Measurements from ENCODE around the gene MMP25.

The MMP25 gene

GRCh38 chr16:3095869-3096268 is 49.5 kb downstream of the MMP25 start:
- DNase-seq (ENCODE audit: low read depth), result no peak

DNA sequence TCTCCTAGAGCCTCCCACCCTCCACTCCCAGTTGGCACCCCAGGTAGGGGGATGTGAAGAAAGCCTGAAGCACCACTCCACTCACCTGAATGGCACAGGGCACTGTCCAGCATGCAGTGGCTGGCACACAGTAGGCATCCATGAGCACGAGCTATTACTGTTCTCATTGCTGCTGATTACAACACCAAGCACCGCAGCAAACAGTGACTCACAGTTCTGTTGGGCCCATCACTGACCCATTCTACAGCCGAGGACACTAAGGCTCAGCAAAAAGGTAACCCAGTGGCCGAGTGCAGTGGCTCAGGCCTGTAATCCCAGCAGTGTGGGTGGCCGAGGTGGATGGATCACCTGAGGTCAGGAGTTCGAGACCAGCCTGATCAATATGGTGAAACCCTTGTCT is 50.0 kb downstream of the MMP25 start:
- no peak for DNase-seq (ENCODE audit: low read depth)

- DNase-seq (ENCODE audit: low read depth), result no peak
These were observed 50.9 kb downstream of the MMP25 start for GRCh38 chr16:3097266-3097665.

DNA sequence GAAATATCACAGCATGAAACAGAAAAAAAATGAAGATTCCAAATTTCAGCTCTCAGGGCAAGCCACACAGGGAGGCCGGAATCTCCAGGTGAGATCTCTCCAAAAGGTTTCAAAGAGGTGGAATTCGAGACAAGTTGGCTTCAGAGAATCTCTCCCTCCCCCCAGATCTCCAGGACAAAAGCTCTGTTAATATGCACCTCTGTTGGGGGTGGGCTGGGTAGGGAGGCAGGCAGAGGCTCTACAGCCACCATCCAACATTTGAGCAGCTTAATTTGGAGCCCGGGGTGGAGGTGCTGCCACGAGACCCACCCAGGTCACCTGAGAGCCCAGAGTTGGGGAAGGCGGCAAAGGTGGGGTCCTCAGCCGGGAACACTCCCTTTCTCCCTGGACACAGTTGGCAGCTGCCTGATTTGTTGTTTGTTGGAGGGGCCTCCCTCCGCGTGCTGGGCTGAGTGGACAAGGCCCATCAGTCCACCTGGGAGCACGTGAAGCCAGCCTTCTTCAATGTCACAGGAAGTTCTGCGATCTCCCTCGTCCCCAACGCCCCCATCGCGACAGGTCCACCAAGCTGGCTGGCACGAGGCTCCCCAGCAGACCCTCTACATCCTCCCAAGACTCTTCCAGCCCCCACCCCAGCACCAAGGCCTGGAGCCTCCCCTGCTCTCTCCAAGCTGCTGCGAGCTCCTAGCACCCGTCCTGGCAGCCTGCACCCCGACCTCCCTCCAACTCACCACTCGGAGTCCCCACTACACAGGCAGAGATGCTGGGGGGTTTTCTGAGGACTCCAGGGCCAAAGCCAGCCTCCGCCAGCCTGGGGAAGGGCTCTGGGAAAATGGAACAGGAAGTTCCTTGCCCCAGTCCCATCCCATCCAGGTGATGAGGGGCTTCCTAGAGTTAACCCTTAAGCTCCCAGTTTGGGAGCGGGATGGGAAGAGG is 52.4 kb downstream of the MMP25 start, which contains the start of gene ZSCAN10:
ZSCAN10 (minus strand) TSS at position 836 of the 936 bp plus-strand sequence. CDS start 6,357 bp downstream, outside the sequence.
- no peak for DNase-seq (ENCODE audit: low read depth)

- DNase-seq (ENCODE audit: low read depth), result no peak
These were observed 53.0 kb downstream of the MMP25 start for GRCh38 chr16:3099395-3099731.

GRCh38 chr16:3099732-3100499 is 53.6 kb downstream of the MMP25 start:
- peak; percentile 89 for DNase-seq (ENCODE audit: low read depth)

GRCh38 chr16:3101018-3101840 is 54.9 kb downstream of the MMP25 start:
- no peak for DNase-seq (ENCODE audit: low read depth)

DNA sequence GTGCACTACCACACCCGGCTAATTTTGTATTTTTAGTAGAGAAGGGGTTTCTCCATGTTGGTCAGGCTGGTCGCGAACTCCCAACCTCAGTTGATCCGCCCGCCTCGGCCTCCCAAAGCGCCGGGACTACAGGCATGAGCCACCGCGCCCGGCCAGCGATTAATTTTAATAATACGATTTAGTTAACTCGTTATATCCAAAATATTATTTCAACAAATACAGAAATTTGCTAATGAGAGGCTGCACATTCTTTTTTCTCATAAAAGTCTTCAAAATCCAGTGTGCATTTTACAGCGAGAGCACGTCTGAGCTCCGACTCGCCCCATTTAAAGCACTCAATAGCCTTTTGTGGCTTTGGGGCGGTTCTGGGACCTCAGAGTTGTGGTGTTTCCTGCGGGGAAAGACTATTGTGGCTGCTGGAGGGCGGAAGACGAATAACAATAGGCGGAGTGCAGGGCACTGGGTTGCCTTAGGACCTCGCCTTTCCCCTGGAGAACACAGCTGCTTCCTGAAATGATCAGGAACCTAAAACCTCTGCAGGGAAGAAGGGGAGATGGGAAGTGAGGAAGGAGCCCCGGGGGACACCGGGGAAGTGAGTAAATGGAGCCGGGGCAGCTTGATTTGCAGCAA is 55.6 kb downstream of the MMP25 start:
- no peak for DNase-seq (ENCODE audit: low read depth)

- peak; percentile 79 for DNase-seq (ENCODE audit: low read depth)
These were observed 60.0 kb downstream of the MMP25 start for GRCh38 chr16:3106205-3106928.
